Suprapubic skin (tissue), 4 donors: ENCODE measurements around the gene BET1L.

Experiments
- EP300 ChIP-seq: sonication (generic); formaldehyde crosslinking; IDR thresholded peaks from one replicate; pipeline ENCODE4 v1.6.1; 2017; ENCODE audit warnings: antibody characterized with exemption
- POLR2A ChIP-seq, 2 donors: fragments of 450-650 bp; IDR thresholded peaks; one replicate each; pipeline ENCODE4 v1.6.1; 2017; ENCODE audit warnings: antibody characterized with exemption in 2 of 2, mild to moderate bottlenecking in 2 of 2, moderate library complexity in 2 of 2
- POLR2AphosphoS5 ChIP-seq, 3 donors: sonication (generic); formaldehyde crosslinking; IDR thresholded peaks; one replicate each; pipeline ENCODE4 v1.6.1; 2017; ENCODE audit warnings: antibody characterized with exemption in 3 of 3
- TF ChIP-seq, protein P1 (sequence below), 2 donors: fragments of 200-600 bp in 1 of 2; fragments of 450-650 bp in 1 of 2; sonication (generic) in 1 of 2; IDR thresholded peaks; one replicate each; pipeline ENCODE4 v1.5.1; 2016 to 2019; ENCODE audit warnings: antibody characterized with exemption in 2 of 2, mild to moderate bottlenecking in 1 of 2, moderate library complexity in 1 of 2

DNA sequence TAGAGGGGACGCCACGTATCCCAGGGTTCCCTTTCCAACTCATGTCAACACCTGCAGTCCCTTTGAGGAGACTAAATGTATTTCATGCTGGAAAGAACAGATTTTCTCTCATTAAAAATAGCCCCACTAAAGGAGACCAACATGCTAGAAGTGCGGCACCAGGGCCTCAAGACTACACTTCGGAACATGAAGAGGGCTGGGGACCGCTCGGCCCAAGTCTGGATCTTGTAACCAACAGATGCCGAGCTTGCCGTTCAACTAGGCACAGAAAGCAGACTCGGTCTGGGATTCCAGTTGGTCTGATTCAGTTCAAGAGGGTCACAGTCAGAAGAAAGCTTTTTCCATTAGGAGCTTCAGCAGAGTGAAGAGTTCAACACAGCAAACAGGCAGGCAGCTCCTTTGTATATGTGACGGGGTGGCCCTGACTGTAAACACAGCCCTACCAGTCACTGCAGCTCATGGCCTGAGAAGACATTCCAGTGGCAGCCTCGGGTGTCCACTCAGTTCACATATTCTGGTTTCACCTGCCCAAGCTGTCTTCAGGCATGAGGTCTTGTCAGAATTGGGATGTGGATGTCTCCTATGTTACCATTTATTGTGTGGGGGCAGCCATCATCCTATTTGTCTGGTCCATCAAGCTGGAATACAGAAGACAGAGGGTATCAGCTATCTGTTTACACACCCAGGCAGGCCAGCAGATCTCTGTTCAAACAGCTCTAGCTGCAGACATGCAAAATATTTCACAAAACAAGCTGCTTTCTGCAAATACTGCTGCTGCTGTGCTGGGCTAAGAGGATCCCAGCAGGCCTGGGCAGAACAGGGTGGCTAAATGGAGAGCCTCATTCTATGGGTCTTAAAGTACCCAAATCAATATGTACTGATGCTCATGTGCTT is 9.1 kb upstream of the BET1L start:
- no peak for TF ChIP-seq POLR2AphosphoS5 (IDR thresholded peaks at IDR 0.05)
- TF ChIP-seq, protein P1, sequence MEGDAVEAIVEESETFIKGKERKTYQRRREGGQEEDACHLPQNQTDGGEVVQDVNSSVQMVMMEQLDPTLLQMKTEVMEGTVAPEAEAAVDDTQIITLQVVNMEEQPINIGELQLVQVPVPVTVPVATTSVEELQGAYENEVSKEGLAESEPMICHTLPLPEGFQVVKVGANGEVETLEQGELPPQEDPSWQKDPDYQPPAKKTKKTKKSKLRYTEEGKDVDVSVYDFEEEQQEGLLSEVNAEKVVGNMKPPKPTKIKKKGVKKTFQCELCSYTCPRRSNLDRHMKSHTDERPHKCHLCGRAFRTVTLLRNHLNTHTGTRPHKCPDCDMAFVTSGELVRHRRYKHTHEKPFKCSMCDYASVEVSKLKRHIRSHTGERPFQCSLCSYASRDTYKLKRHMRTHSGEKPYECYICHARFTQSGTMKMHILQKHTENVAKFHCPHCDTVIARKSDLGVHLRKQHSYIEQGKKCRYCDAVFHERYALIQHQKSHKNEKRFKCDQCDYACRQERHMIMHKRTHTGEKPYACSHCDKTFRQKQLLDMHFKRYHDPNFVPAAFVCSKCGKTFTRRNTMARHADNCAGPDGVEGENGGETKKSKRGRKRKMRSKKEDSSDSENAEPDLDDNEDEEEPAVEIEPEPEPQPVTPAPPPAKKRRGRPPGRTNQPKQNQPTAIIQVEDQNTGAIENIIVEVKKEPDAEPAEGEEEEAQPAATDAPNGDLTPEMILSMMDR (IDR thresholded peaks at IDR 0.05) = no peak
- TF ChIP-seq POLR2A (IDR thresholded peaks at IDR 0.05) = no peak
- TF ChIP-seq EP300 = no peak
